NCI-H446 (cell line): ENCODE measurements around the gene XBP1.
"Not testable (repeated sequence)": the region's sequence is repeated elsewhere in the genome, so short reads cannot be mapped to it uniquely, and the experiment has no call there.

Source experiments
- DNase-seq, 2 experiments: peaks; one replicate each; lab custom pipeline; 2025; lab: John Stamatoyannopoulos, UW

Gene XBP1

GRCh38 chr22:28791841-28792490 is 8.4 kb downstream of the XBP1 start:
- DNase-seq: no peak

- no peak for DNase-seq
These were observed 9.2 kb downstream of the XBP1 start for GRCh38 chr22:28791124-28791523.

DNA sequence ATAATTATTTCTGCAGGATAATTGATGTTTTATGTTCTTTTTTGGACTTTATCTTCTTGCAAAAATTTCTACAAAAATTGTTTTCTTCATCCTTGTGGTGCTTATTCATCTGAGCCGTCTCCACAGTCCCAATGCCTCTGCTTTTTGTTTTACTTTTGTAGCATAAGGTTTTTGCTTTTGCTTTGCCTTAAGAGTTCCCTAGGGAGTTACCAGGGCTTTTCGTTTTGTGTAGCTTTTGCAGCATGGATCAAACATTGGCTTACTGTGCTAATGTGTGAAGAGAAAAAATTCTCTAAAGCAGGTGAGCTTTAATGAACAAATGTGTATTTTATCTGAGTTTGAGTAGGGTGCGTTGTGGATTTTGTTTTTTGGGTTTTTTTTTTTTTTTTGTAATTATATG is 11.8 kb downstream of the XBP1 start:
- DNase-seq: no peak

GRCh38 chr22:28783786-28784671 is 16.3 kb downstream of the XBP1 start:
- DNase-seq: no peak

DNA sequence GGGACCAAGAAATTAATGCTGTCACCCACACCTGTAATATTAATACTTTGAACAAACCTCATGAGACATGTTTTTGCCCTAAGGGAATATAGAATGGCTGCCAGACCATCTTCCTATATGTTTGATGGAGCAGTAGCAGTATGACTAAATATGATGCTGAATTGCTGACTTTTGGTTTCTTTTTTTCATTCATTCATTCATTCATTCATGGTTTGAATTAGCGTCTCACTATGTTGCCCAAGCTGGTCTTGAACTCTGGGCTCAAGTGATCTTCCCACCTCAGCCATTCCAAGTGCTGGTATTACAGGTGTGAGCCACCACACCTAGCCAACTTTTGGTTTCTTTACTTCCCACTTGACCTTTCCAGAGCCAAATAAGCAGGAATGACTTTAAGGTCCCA is 20.1 kb downstream of the XBP1 start:
- DNase-seq: no peak

GRCh38 chr22:28779833-28780232 is 20.5 kb downstream of the XBP1 start:
- DNase-seq: no peak

DNA sequence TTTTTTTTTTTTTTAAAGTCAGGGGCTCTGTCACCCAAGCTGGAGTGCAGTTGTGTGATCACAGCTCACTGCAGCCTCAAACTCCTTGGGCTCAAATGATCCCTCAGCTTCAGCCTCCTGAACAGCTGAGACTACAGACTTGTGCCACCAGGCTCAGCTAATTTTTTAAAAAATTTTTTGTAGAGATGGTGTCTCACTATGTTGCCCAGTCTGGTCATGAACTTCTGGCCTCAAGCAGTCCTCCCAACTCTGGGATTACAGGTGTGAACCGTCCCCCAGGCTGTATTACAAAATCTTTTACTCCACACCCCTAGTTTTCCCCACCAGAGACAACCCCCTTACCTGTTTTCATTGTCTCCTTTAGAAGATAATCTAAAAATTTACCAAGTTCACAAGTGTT is 26.0 kb downstream of the XBP1 start:
- DNase-seq: no peak

- no peak for DNase-seq
These were observed 26.9 kb downstream of the XBP1 start for GRCh38 chr22:28773461-28773867.

GRCh38 chr22:28772633-28773460 is 27.5 kb downstream of the XBP1 start, which contains the start of gene CCDC117:
Gene CCDC117, plus strand, starts transcription at chr22:28772695. Its CDS starts 155 bp downstream, at chr22:28772850.
- DNase-seq: peak; percentile 92 to 97

DNA sequence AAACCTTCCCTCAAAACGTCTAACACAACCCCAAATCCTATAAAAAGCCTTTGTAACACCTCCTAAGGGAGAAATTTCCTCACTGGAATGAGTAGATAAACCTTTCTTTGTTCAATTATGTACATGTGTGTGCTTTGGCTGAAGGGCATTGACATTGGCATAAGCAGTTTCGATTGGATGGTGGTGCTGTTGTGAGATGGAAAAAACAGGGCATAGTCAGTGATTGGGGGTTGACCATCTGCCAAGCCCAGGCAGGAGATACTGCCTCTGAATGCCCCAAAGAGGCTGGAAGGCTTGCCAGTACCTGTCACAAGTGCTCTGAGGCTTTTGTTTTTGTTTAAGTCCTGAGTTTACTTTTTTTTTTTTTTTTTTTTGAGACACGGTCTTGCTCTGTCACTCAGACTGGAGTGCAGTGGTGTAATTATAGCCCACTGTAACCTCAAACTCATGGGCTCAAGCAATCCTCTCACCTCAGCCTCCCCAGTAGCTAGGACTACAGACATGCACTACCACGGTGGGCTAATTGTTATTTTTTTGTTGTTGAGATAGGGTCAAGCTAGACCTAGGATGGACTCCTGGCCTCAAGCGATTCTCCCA is 29.1 kb downstream of the XBP1 start:
- DNase-seq: peak in 1 of 2 experiments; percentile 22

- no peak for DNase-seq
These were observed 30.8 kb downstream of the XBP1 start for GRCh38 chr22:28769394-28770085.

GRCh38 chr22:28768701-28769393 is 31.5 kb downstream of the XBP1 start:
- DNase-seq: no peak

DNA sequence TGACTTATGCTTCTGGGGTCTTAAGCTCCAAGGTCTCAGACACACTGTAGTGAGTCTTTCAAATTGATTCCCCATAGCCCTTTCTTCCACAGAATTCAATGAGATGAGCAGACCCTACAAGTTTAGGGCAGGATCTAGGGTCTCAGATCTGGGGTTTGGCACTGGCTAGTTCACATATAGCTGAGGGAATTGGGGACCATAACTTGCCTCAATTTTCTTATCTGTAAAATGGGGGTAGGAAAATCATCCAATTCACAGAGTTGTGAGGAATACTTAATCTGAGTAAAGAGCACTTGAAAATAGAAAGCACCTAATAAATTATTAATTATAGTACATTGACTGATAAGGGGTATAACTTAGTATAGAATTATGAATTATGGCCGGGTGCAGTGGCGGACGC is 33.7 kb downstream of the XBP1 start:
- no peak for DNase-seq

DNA sequence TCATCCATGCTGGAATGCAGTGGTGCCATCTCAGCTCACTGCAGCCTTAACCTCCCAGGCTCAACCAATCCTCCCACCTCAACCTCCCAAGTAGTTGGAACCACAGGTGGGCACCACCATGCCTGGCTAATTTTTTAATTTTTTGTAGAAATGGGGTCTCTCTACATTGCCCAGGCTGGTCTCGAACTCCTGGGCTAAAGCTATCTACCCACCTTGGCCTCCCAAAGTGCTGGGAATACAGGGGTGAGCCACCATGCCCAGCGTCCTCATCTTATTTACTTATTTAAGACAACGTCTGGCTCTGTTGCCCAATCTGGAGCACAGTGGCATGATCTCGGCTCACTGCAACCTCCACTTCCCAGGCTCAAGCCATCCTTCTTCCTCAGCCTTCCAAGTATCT is 38.4 kb downstream of the XBP1 start:
- not testable (repeated sequence) for DNase-seq

DNA sequence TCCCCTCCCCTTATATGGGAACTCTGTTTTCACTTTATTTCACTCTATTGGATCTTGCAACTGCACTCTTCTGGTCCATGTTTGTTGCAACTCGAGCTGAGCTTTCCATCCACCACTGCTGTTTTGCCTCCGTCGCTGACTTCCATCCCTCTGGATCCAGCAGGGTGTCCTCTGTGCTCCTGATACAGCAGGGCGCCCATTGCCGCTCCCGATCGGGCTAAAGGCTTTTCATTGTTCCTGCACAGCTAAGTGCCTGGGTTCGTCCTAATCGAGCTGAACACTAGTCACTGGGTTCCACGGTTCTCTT is 39.0 kb downstream of the XBP1 start:
- DNase-seq: no peak

DNA sequence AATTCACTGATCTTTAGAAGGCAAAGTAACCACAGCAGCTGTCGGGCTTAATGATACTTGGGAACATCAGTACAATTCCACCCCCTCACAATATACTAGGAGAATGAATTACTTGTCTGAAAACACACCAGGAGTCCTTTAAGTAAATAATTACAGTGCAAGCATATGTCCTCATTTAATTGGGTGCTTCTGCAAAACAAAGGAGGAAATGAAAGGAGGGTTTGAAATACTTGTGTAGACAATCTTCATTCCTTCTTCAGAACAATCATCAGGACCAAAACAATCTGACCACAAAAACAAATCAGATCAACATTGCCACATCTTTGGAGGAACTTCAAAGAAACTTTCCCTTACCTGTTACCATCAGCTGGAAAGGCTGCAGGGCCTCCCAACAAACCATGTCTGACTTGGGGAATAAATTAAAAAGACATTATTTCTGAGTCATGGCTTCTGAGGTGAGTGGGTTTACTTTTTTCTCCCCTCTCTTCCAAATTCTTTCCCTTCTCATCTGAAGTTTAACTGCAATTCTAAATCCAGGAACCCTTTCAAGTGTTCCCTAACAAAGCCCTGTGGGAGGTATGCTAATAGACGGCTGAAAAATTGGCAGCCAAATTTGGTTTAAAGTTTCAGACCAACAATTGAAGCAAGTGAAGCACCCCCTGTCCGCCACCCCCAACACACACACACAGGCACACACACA is 40.4 kb downstream of the XBP1 start:
- DNase-seq: no peak

DNA sequence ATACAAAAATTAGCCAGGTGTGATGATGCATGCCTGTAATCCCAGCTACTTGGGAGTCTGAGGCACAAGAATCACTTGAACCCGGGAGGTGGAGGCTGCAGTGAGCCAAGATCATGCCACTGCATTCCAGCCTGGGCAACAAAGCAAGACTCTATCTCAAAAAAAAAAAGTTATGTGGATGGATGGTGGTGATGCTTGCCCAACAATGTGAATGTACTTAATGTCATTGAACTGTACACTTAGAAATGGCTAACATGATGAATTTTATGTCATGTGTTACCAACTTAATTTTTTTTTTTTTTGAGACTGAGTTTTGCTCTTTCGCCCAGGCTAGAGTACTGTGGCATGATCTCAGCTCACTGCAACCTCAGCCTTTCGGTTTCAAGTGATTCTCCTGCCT is 45.9 kb downstream of the XBP1 start:
- not testable (repeated sequence) for DNase-seq

DNA sequence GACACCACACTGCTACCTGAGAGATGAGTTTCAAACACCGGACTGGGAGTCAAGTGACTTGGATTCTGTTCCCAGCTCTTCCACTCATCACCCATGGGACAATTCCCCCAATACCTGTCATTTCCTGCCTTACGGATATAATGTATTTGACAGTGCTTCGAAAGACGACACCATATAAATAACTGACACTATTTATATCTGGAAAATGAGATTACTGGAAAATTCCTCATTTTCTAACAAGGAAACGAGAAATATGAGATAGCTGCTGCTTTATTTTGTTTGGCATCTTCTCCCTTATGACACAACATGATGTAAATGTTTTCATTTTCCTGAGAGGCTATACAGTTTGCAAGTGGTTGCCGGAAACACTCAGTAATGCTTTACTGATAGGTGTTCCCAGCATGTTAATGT is 49.9 kb downstream of the XBP1 start:
- no peak for DNase-seq
